ENCODE results near the gene CPLX1.
A peak's percentile ranks its signal among the peaks of the same experiment; 100 is the strongest.

CPLX1 gene

DNA sequence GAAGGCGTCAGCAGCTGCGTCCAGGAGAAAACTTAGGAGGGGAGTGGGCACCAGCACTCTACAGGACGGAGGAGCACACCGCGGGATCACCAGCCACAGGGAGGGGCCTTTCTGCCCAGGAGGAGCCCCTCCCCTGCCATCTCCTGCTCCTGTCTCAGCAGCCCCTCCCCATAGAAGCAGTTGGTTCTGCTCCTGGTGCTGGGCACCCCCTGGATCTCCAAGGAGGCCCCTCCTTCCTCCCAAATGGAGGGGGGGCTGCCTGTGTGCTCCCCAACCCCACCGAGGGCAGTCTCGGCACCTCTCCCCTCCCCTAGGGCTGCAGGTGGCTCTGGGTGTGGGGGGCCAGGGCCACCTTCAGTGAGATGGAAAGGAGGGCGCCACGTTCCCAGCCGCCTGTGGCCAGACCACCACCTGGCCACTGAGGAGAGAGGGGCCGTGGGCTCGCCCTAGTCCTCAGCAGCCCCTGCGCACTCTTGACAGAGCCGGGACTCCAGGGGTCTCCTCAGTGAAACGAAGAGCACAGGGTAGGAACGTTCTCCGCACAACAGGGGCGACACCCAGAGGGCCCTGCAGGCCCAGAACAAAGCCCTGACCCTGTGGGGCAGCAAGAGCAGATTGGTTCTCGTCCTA, 37.8 kb downstream of the CPLX1 start:
- no peak overlapping the region for H3K4me3 ChIP-seq (ENCODE audit: low read depth in 1 of 5, low read length in 5 of 5)
- no peaks in the 10 kb centered on the region for H3K36me3 ChIP-seq (ENCODE audit: control insufficient read depth in 5 of 5, insufficient read depth in 5 of 5, low read length in 5 of 5)
- no peak overlapping the region for H3K9ac ChIP-seq (ENCODE audit: low read length in 5 of 5)
- no peak overlapping the region for H3K27ac ChIP-seq (ENCODE audit: low read depth, low read length)
- H3K4me1 ChIP-seq (ENCODE audit: control insufficient read depth in 5 of 5, insufficient read depth in 5 of 5, low read length in 5 of 5) = peaks cover 0 to 24% (median 19%) of the 10 kb centered on the region in 5 donors
- H3K27me3 ChIP-seq (ENCODE audit: control insufficient read depth in 5 of 5, insufficient read depth in 4 of 5, low read length in 5 of 5) = peaks cover 37 to 52% (median 42%) of the 10 kb centered on the region in 5 donors
- no peaks in the 10 kb centered on the region for H3K9me3 ChIP-seq (ENCODE audit: control insufficient read depth in 5 of 5, low read length in 5 of 5)

DNA sequence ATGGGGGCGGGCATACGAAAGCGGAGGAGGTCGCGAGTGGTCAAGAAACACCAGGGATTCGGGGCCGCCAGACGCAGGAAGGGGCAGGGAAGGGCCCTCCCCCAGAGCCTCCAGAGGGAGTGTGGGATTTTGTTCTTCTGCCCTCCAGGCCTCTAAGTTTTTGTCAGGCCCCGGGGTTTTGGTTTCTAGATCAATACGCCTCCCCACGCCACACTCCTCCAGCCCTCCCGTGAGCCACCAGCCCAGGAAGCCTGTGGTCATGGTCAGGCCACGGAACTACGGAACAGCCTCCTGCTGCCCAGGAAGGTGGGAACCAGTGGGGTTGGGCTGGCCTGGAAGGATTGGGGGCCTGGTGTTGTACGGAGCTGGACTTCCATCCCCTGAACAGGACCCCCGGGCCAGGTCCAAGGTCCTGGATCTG, 38.4 kb downstream of the CPLX1 start:
- H3K27ac ChIP-seq (ENCODE audit: low read depth, low read length) = no peak overlapping the region
- H3K4me1 ChIP-seq (ENCODE audit: control insufficient read depth in 5 of 5, insufficient read depth in 5 of 5, low read length in 5 of 5) = peaks cover 0 to 28% (median 23%) of the 10 kb centered on the region in 5 donors
- no peaks in the 10 kb centered on the region for H3K36me3 ChIP-seq (ENCODE audit: control insufficient read depth in 5 of 5, insufficient read depth in 5 of 5, low read length in 5 of 5)
- no peak overlapping the region for H3K9ac ChIP-seq (ENCODE audit: low read length in 5 of 5)
- peaks cover 32 to 47% (median 37%) of the 10 kb centered on the region in 5 donors for H3K27me3 ChIP-seq (ENCODE audit: control insufficient read depth in 5 of 5, insufficient read depth in 4 of 5, low read length in 5 of 5)
- H3K4me3 ChIP-seq (ENCODE audit: low read depth in 1 of 5, low read length in 5 of 5) = peak overlapping the region in 1 of 5 donors; percentile 57
- no peaks in the 10 kb centered on the region for H3K9me3 ChIP-seq (ENCODE audit: control insufficient read depth in 5 of 5, low read length in 5 of 5)

DNA sequence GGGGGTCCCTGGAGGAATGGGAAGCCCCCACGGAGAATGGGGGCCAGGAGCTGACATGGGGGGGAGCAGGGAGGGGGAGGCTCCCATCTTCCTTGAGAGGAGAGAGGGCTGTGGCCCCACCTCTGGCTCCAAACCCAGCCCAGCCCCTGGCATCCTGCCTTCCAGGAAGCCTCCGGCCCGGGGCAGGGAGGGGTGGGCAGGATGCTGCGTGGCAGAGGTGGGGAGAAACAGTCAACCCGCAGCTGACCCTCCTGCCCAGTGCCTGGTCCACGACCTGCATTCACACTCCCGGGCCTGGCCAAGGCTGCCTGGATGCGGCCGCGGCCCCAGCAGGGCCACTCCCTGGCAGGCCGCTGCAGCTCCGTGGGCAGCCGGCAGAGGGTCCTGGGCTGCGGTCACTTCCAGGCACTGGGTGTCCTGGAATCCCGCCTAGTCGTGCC, 39.0 kb downstream of the CPLX1 start:
- Histone ChIP-seq H3K27ac (ENCODE audit: low read depth, low read length) (no peak overlapping the region), H3K27me3 (ENCODE audit: control insufficient read depth in 5 of 5, insufficient read depth in 4 of 5, low read length in 5 of 5) (peaks cover 27 to 41% (median 30%) of the 10 kb centered on the region in 5 donors), H3K4me1 (ENCODE audit: control insufficient read depth in 5 of 5, insufficient read depth in 5 of 5, low read length in 5 of 5) (peaks cover 3 to 29% (median 27%) of the 10 kb centered on the region in 5 donors)

DNA sequence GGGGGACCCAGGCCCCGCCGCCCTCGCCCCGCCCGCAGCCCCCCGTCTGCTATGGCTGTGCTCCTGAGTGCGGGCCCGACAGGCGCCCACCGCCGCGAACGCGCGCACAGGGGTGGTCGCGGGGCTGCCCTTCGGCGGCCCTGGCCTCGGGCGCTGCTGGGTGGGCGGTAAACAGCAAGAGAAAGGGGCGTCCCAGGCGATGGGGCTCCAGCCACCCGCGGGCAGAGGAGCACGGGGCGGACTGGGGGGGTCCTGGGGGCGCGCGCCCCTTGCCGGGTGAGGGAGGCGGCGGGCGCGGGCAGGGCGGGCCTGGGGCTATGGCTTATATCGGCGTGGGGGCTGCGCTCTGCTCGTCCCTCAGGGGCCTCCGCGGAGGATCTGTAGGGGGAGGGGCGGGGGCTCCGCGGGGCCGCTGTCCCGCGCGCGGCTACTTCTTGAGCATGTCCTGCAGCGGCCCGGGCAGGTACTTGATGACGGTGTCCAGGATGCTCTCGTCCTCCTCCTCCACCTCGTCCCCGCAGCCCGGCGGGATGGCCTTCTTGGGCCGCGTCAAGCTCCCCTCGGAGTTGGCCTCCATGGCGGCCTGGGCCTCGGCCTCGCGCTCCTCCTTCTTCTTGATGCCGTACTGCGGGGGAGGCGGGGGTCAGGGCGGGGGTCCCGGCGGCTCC, 39.7 kb downstream of the CPLX1 start:
- no peaks in the 10 kb centered on the region for H3K36me3 ChIP-seq (ENCODE audit: control insufficient read depth in 5 of 5, insufficient read depth in 5 of 5, low read length in 5 of 5)
- peaks cover 3 to 30% (median 27%) of the 10 kb centered on the region in 5 donors for H3K4me1 ChIP-seq (ENCODE audit: control insufficient read depth in 5 of 5, insufficient read depth in 5 of 5, low read length in 5 of 5)
- H3K9me3 ChIP-seq (ENCODE audit: control insufficient read depth in 5 of 5, low read length in 5 of 5) = no peaks in the 10 kb centered on the region
- no peak overlapping the region for H3K27ac ChIP-seq (ENCODE audit: low read depth, low read length)
- no peak overlapping the region for H3K9ac ChIP-seq (ENCODE audit: low read length in 5 of 5)
- peaks cover 20 to 35% (median 24%) of the 10 kb centered on the region in 5 donors for H3K27me3 ChIP-seq (ENCODE audit: control insufficient read depth in 5 of 5, insufficient read depth in 4 of 5, low read length in 5 of 5)
- H3K4me3 ChIP-seq (ENCODE audit: low read depth in 1 of 5, low read length in 5 of 5) = peak overlapping the region in 3 of 5 donors; percentile 17 to 57 (median 52)

More for the DNA sequence above, 39.0 kb downstream of the CPLX1 start:
- peak overlapping the region in 3 of 5 donors; percentile 22 to 57 (median 52) for H3K4me3 ChIP-seq (ENCODE audit: low read depth in 1 of 5, low read length in 5 of 5)
- H3K9me3 ChIP-seq (ENCODE audit: control insufficient read depth in 5 of 5, low read length in 5 of 5) = no peaks in the 10 kb centered on the region
- peak overlapping the region in 1 of 5 donors; percentile 23 for H3K9ac ChIP-seq (ENCODE audit: low read length in 5 of 5)
- no peaks in the 10 kb centered on the region for H3K36me3 ChIP-seq (ENCODE audit: control insufficient read depth in 5 of 5, insufficient read depth in 5 of 5, low read length in 5 of 5)

DNA sequence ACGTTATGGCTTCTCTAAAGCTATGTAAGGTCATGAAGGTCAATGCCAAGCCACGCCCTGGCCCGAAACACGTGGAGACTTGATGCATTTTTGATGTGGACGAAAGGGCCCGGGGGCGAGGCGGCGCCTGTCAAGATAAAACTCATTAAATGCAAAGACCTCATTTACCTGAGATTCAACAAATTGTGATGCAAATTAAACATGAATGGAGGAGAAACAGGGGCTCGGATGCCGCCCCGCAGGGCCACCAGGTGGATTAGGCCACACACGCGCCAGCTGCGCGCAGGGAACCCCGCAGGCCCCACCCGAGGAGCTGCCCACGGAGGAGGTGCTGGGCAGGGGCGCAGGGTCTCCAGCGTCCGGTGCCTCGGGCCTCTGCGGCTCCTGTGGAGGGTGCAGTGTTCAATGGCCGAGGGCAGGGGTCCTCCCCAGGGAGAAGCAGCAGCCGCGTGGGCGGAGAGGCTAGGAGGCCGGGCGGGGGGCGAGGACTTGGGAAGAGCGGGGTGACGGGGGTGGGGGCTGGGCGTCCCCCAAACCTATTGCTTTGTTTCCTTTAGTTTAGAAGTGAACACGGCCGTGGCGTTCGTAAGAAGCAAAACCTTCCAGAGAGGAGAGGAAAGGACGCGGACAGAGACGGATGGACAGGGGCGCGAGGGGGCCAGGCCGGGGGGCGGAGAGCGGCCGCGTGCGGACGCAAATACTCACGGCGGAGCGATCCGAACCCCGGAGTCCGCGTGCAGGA, 40.4 kb downstream of the CPLX1 start:
- Histone ChIP-seq H3K27ac (ENCODE audit: low read depth, low read length) (no peak overlapping the region), H3K9ac (ENCODE audit: low read length in 5 of 5) (no peak overlapping the region), H3K9me3 (ENCODE audit: control insufficient read depth in 5 of 5, low read length in 5 of 5) (no peaks in the 10 kb centered on the region), H3K36me3 (ENCODE audit: control insufficient read depth in 5 of 5, insufficient read depth in 5 of 5, low read length in 5 of 5) (no peaks in the 10 kb centered on the region), H3K4me1 (ENCODE audit: control insufficient read depth in 5 of 5, insufficient read depth in 5 of 5, low read length in 5 of 5) (peaks cover 6 to 37% (median 33%) of the 10 kb centered on the region in 5 donors), H3K4me3 (ENCODE audit: low read depth in 1 of 5, low read length in 5 of 5) (peak overlapping the region in 2 of 5 donors; percentile 52 to 57), H3K27me3 (ENCODE audit: control insufficient read depth in 5 of 5, insufficient read depth in 4 of 5, low read length in 5 of 5) (peaks cover 19 to 34% (median 21%) of the 10 kb centered on the region in 5 donors)

DNA sequence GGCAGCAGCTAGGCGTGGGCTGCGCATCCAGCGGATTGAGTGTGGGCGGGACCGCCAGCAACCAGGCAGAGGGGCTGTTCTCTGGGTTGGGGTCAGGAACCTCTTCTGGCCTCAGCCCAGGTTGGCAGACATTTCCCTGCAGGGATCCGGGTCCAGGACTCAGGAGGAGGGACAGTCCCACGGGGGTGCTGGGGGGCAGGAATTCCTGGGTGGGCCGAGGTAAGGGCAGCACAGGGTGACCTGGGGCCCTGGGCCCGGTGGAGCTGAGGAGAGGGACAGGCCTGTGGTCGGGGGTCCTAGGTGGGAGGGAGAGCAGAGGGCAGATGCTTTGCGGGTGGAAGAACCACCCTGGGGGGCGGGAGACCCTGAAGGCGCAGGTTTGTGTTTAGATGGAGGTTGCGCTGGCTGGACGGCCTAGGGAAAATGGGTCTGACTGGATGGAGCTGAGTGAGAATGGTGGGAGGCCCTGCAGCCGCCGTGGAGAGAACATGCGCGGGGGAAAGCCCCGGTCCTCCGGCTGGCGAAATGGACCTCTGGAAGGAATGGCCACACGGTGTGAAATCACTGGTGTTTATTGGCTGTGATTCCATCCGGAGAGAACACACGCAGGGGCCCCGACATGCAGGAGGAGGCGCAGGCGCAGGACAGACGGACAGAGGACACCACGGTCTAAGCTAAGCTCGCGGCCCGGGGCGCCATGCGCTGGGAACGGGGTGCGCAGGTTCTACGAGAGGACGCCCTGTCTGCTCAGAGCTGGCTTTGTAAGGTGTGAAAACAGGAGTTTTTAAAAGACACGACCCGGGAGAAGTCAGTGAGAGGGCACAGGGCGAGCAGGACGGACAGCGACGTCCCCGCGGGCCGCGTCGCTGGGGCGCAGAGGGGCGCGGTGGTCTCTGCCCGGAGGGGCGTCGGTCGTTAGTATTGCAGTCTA, 41.3 kb downstream of the CPLX1 start:
- H3K4me1 ChIP-seq (ENCODE audit: control insufficient read depth in 5 of 5, insufficient read depth in 5 of 5, low read length in 5 of 5) = peaks cover 6 to 45% (median 41%) of the 10 kb centered on the region in 5 donors
- H3K27ac ChIP-seq (ENCODE audit: low read depth, low read length) = no peak overlapping the region
- no peak overlapping the region for H3K4me3 ChIP-seq (ENCODE audit: low read depth in 1 of 5, low read length in 5 of 5)
- H3K27me3 ChIP-seq (ENCODE audit: control insufficient read depth in 5 of 5, insufficient read depth in 4 of 5, low read length in 5 of 5) = peaks cover 15 to 31% (median 17%) of the 10 kb centered on the region in 5 donors
- no peaks in the 10 kb centered on the region for H3K9me3 ChIP-seq (ENCODE audit: control insufficient read depth in 5 of 5, low read length in 5 of 5)
- peaks cover 0 to 4% (median under 1%) of the 10 kb centered on the region in 5 donors for H3K36me3 ChIP-seq (ENCODE audit: control insufficient read depth in 5 of 5, insufficient read depth in 5 of 5, low read length in 5 of 5)
- no peak overlapping the region for H3K9ac ChIP-seq (ENCODE audit: low read length in 5 of 5)

DNA sequence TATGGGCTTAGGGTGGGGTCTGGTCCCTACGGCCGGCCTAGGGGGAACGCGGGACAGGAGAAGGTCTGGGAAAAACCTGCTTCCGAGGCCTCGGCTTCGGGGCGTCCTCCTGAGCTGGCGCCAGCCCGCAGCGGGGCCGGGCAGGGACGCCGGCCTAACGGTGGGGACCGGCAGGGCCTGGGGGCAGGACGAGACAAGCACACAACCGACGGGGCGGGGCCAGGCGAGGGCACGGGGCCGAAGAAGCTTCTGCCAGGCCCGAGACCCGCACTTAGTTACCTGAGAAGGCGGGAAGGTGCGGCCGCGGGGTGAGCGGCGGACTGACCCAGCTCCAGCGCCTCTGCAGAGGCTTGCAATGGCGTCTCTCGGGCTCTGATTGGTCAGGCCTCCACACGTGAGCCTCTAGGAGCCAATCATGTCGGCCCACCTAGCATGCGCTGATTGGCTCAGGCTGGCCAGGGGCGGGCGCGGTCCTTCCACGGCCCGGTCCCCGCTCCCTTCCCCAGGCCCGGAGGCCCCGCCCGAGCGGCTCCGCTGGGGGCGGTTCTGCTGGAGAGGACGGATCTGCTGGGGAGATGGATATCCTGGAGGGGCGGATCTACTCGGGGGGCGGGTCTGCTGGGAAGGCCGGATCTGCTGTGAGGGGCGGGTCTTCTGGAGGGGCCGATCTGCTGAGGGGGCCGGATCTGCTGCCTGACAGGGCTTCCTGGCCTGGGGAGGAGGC, 44.3 kb downstream of the CPLX1 start:
- Histone ChIP-seq H3K27ac (ENCODE audit: low read depth, low read length) (peak overlapping the region; percentile 85), H3K36me3 (ENCODE audit: control insufficient read depth in 5 of 5, insufficient read depth in 5 of 5, low read length in 5 of 5) (peaks cover 0 to 19% (median 14%) of the 10 kb centered on the region in 5 donors), H3K9ac (ENCODE audit: low read length in 5 of 5) (peak overlapping the region in 4 of 5 donors; percentile 88 to 98 (median 96)), H3K9me3 (ENCODE audit: control insufficient read depth in 5 of 5, low read length in 5 of 5) (no peaks in the 10 kb centered on the region), H3K4me1 (ENCODE audit: control insufficient read depth in 5 of 5, insufficient read depth in 5 of 5, low read length in 5 of 5) (peaks cover 6 to 48% (median 35%) of the 10 kb centered on the region in 5 donors), H3K27me3 (ENCODE audit: control insufficient read depth in 5 of 5, insufficient read depth in 4 of 5, low read length in 5 of 5) (peaks cover 5 to 17% (median 11%) of the 10 kb centered on the region in 5 donors), H3K4me3 (ENCODE audit: low read depth in 1 of 5, low read length in 5 of 5) (peak overlapping the region in 4 of 5 donors; percentile 85 to 95 (median 93))

DNA sequence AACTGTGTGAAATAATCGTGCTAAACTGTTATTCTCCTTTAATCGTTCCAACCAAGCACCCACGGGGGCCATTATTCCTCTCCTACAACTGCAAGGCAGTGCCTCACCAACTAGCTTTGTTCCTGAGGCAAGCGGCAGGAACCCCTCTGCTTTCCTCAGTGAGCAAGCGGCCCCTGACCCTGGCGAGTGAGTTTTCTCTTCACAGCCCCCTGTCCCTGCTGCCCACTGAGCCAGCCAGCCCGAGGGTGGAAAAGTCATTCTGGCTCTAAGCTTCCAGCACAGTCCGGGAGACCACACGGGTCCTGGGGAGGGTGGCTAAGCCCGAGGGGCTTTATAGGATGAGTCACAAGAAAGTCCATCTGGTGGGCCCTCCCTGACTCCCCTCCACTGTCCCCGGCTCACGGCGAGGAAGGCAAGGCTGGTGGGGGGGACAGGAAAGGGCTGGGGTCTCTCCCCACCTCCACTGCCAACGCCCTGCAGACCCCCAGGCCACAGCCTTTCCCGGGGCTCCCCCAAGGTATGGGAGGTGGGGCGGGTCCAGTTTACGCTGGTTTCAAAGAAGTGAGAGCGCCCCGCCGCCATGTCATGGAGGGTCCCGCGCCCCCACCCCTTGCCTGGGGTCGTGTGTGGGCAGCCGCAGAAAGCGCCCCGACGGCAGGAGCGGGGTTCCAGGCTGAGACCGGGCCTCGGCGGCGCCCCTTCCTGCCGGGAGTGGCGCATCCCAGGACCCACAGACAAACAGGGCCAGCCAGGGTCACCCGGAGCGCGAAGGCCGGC, 45.0 kb downstream of the CPLX1 start:
- H3K27ac ChIP-seq (ENCODE audit: low read depth, low read length) = peak overlapping the region; percentile 85
- H3K4me3 ChIP-seq (ENCODE audit: low read depth in 1 of 5, low read length in 5 of 5) = peak overlapping the region; percentile 72 to 95 (median 93)
- peaks cover 5 to 12% (median 11%) of the 10 kb centered on the region in 5 donors for H3K27me3 ChIP-seq (ENCODE audit: control insufficient read depth in 5 of 5, insufficient read depth in 4 of 5, low read length in 5 of 5)
- peaks cover 0 to 22% (median 16%) of the 10 kb centered on the region in 5 donors for H3K36me3 ChIP-seq (ENCODE audit: control insufficient read depth in 5 of 5, insufficient read depth in 5 of 5, low read length in 5 of 5)
- H3K9me3 ChIP-seq (ENCODE audit: control insufficient read depth in 5 of 5, low read length in 5 of 5) = no peaks in the 10 kb centered on the region
- H3K4me1 ChIP-seq (ENCODE audit: control insufficient read depth in 5 of 5, insufficient read depth in 5 of 5, low read length in 5 of 5) = peaks cover 6 to 45% (median 38%) of the 10 kb centered on the region in 5 donors
- H3K9ac ChIP-seq (ENCODE audit: low read length in 5 of 5) = peak overlapping the region; percentile 68 to 98 (median 95)
